Stimulated activated CD8-positive, alpha-beta memory T cell treated with anti-CD3 and anti-CD28 coated beads, Interleukin-4, amount 100 ng/mL, for 4 hours (primary cell): ENCODE results near the gene PSEN2.

ENCODE experiments used
- DNase-seq, 2 donors: peaks; one replicate each; pipeline ENCODE4 v3.0.0-alpha.2; 2020; ENCODE audit warnings: low read depth in 2 of 2, low spot score in 1 of 2

PSEN2 gene

DNA sequence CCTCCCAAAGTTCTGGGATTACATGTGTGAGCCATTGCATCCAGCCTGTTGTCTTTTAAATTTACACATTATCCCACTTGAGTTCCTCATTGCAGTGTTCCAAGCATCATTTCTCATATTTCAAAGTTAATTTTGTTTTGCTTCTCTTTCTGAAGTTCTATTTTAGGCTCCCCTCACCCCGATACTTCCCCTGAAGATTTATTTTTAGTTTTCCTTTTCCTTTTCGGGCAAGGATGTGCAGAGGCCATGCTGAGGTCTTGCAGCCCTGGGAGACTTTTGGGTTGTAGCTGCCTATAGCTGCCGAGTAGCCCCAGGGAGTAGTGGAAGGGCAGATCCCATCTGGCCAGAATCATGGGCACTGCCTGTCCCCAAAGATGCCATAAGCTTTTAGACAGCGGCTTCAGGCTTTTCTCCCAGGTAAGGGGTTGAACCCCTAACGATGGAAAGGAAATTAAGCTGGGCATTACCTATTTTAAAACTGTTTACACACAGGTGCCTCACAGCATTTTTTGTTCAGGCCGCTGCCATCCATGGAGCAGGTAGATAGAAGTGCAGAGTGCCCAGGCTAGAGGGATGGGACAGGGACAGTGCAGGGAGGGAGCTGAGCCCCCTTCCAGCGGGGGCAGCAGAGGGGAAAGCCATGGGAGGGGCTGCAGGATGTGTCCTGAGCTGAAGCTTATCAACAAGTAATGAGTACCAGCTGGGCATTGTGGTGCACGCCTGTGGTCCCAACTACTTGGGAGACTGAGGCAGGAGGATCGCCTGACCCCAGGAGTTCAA, 15.9 kb downstream of the PSEN2 start:
- no peak for DNase-seq

DNA sequence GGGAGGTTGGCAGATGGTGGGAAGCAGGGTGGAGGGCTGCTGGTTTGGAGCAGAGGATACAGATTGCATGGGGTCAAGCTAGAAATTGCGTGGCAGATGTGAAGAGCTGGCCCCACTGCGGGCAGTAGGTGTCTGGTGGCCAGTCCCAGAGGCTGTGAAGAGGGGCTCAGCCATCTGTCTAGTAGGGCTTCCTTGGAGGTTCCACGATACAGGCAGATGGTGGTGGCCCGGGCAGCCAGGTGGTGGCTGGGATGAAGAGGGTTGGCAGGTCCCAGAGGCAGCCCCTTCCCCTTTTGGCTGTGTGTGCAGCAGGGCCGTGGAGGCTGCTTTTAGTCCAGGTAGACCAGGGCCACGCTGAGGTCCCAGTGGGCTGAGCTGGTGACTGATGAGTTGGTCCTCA, 16.6 kb downstream of the PSEN2 start:
- no peak for DNase-seq

DNA sequence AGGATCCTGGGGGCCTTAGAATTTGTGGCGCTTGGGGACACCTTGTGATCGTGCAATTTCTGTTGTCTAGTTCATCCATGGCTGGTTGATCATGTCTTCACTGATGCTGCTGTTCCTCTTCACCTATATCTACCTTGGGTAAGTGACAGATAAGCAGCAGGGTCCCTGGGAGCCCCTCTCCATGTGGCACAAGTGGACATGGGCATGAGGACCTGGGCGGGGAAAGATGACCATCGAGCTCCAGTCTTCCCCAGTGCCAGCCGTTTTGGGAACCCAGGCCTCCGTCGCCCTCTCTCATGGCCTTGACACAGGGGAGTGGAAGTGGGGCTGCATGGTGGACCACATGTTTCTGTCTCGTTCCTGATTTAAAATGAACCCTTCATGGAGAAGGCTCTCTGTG, 17.6 kb downstream of the PSEN2 start:
- no peak for DNase-seq

DNA sequence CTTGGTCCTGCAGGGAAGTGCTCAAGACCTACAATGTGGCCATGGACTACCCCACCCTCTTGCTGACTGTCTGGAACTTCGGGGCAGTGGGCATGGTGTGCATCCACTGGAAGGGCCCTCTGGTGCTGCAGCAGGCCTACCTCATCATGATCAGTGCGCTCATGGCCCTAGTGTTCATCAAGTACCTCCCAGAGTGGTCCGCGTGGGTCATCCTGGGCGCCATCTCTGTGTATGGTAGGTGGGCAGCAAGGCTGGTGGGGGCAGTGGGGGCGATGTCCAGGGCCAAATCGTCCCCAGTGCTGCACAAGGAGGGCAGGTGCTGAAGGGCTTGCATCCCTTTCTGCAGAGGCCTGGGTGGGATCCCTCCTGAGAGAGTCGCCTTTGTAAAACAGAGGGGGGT, 18.4 kb downstream of the PSEN2 start:
- no peak for DNase-seq

DNA sequence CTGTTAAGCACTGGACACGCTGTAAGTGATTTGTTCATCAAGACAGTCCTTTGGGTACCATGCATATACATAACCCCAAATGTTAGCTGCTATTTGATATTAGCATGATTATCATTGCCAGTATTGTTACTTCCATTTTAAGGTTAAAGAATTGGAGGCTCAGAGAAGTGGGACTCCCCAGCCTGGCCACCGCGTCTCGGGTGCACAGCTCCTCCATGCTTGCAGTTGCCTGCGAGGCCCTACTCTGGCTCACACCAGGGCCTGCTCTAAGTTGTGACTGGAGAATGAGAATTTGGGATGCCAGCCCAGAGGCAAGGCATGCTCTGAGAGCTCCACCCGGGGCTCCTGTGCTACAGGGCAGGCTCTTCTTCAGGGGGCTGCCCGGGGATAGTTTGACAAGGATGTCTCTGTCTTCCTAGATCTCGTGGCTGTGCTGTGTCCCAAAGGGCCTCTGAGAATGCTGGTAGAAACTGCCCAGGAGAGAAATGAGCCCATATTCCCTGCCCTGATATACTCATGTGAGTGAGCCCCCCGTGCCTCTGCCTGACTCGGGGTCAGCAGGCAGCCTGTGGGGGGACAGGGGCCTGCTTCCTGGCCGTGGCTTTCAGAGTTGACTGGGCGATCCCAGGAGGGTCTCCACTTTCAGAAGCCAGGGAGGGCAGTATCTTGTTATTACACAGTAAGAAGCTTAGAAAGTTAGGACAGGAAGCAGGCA, 19.4 kb downstream of the PSEN2 start:
- DNase-seq = no peak

DNA sequence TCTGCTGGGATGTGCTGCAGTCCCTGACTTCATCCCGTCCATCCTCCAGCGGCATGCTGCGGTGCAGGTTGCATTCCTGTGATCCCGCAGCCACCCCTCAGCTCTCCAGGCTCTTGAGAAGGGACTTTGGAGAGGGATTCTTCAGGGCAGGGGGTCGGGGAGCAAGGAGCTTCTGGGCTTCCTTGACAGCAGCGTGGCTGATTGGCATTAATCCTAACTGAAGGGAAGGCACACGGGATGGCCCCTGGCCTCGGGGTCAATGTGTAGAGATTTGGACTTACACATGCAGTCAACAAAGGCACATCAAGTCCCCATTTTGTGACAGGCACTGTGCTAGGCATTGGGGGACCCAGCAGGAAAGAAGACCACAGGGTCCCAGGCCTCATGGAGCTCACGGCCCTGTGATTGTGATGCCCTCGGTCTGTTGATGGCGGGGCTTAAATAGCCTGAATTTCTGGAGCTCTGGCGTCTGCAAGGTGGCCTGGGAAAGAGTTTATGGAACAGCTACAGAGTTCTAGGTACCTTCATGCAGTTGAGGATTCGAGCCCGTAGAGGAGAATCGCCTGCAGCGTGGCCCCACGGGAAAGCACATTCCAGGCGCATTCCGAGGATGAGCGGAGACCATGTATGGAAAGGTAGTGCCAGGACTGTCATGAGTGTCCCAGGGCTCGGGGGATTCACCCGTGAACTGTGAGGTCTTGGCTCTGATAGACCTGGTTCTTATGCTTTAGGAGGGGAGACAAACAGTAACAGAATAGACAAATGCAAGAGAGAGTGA, 20.1 kb downstream of the PSEN2 start:
- no peak for DNase-seq

DNA sequence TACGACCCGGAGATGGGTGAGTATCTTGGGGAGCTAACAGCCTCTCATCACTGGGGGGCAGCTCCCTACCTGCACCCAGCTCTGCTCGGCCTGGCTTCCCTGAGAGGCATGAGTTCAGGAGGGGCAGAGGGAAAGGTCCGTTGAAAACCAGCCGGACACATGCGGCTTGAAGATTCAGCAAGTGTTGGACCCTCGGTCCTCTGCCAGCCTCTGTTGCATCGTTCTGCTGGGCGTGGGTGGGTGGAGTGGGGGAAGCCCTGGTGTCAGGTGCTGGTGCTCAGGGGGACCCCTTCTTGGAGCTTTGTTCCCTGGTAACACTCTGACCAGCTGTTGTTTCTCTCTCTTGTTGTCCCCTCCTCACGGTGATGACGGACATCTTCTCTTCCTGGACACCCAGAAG, 20.9 kb downstream of the PSEN2 start:
- DNase-seq = no peak

DNA sequence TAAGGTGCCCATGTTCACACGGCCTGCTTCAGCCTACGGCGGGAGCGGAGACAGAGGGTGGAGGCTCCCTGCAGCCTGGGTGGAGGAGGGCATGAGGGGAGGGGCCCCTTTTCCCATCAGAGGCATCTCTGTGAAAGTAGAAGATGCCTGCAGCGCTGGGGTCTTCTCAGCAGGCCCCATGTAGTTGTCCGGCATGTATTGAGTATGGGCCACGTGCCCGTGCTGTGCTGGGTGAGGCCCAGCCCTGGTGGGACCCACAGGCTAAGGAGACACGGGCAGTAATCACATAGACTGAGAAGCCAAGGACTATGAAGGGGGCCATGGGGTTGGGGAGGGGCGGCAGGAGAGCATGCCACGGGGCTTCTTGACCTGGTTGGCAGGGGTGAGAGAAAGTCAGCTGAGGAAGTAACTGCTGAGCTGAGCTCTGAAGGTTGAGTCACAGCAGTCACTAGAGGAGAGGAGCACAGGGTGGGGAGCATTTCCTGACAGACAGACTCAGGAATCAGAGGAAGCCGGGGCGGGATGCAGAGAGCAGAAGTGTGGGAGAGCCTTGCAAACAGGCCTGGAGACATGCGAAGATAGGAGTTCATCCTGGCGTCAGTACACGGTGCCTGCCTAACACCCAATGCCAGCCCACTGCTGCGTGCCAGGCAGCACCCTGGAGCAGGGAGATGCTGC, 21.6 kb downstream of the PSEN2 start:
- no peak for DNase-seq

DNA sequence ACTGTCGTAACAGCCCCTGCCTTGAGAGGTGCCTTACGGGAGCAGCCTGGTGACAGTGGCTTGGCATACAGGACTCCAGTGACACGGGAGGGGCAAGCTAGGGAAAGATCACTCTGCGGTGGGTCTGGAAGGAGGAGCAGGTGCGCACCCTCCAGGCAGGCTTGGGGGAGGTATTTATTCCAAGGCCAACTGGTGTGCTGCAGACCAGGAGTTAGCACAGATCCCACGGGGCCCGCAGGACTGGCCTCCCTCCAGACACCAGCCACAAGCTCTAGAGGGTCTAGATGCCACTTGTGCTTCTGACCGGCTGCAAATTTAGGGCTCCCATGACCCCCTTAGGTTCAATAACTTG, 22.1 kb downstream of the PSEN2 start:
- DNase-seq = no peak

DNA sequence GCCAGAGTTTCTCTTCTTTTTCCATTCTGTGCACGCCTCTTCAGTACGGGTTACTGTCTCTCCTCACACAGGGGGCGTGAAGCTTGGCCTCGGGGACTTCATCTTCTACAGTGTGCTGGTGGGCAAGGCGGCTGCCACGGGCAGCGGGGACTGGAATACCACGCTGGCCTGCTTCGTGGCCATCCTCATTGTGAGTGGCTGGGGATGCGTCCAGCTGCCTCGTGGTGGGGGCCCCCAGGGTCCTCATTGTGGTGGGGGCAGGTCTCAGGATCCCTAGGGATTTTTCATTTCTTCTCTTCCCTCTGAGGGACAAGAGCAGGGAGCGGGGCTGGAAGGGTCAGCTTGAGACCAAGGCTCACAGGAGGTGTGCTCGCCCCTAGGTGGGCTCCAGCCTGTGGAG, 23.5 kb downstream of the PSEN2 start:
- no peak for DNase-seq

DNA sequence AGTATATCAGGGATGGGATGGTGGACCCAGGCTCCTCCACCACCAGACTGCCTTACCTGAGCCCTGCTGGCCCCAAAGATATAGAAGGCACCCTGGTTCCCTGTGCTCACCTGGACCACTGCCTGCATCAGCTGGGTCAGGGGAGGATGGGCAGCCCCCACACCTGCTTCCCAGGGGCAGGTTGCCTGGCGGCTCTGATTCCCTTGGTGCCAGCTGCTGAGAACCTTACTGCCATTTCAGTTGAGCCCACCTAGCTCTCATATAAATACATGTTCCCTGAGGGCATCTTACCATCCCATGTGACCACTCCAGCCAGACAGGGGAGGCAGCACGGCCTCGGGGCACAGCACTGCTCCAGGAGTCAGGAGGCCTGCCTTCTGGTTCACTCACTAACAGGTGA, 24.4 kb downstream of the PSEN2 start:
- no peak for DNase-seq

DNA sequence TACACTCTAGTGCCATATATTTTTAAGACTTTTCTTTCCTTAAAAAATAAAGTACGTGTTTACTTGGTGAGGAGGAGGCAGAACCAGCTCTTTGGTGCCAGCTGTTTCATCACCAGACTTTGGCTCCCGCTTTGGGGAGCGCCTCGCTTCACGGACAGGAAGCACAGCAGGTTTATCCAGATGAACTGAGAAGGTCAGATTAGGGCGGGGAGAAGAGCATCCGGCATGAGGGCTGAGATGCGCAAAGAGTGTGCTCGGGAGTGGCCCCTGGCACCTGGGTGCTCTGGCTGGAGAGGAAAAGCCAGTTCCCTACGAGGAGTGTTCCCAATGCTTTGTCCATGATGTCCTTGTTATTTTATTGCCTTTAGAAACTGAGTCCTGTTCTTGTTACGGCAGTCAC, 25.2 kb downstream of the PSEN2 start:
- DNase-seq = no peak

DNA sequence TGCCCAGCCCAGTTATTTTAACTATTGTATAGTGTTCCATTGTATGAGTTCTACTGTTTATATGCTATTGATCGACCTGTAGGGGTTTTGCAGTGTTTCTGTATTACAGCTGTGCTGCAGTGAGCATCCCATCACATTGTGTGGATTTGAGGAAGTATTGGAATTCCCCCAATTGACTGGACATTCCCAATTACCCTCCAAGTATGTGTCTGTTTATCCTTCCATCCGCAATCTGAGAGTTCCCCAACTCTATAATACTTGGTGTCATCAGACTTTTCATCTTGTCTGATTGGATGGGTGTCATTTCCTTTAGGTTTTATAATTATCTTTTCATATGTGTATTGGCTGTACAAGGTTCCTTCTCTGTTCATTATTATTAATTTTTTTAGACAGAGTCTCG, 27.8 kb downstream of the PSEN2 start:
- DNase-seq = no peak

DNA sequence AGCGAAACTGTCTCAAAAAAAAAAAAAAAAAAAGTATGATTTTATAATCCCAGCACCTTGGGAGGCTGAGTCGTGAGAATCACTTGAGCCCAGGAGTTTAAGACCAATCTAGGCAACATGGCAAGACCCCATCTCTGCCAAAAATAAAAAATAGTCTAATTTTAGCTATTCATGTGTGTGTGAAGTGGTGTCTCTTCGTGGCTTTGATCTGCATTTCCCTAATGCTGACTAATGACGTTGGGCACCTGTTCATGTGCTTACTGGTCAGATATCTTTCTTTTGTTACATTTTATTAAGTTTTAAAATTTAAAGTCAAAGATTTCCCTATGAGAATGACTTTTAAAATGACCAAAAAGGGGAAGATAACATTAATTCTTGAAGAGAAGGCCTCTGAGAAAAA, 31.0 kb downstream of the PSEN2 start:
- DNase-seq = no peak

DNA sequence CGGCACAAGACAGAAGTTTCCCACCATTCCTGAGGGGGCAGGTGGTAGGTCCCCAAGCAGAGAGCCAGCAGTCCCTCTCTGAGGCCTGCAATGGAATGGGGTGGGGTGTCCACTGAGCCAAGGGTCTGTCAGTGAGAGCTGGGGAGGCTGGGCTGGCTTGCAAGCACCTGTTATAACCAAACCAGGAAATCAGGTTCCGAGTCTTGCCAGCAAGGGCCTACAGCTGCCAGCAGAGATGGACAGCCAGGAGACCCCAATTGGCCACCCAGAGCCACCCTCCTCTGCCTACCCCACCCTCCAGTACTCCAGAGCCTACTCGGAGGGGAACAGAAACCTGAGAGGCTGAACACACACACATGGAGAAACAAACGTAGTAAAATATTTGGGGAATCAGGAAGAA, 32.2 kb downstream of the PSEN2 start:
- DNase-seq = no peak

DNA sequence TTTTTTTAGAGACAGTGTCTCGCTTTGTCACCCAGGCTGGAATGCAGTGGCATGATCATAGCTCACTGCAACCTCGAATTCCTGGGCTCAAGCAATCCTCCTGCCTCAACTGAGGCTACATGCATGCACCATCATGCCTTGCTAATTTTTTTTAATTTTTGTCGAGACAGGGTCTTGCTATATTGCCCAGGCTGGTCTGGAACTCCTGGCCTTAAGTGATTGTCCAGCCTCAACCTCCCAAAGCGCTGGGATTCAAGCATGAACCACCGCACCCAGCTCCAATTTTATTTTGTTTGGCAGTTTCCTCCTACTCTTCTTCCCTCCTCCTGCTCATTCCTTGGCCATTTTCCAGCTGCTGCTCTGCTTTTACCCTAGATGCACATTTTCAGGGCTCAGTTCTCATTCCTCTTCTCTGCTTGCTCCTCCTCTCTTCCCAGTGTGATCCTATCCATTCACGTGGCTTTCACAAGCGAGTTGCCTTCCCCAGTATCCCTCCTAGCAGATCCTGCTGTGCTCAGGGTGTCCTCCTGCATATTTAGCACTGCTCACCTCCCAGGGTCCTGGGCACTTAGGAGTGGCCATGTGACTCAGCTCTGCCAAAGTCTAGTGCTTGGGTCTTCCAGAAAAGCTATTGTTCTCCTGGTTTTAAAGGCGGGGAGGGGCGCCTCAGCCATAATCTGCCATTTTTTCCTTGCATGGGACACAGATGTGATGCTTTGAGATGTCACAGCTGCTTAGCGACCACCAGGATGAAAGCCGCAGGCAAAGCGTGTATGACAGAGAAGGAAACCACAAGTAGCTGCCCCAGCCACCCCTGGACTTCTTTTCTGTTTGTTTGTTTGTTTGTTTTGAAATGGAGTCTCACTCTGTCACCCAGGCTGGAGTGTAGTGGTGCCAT, 33.7 kb downstream of the PSEN2 start:
- DNase-seq = no peak

DNA sequence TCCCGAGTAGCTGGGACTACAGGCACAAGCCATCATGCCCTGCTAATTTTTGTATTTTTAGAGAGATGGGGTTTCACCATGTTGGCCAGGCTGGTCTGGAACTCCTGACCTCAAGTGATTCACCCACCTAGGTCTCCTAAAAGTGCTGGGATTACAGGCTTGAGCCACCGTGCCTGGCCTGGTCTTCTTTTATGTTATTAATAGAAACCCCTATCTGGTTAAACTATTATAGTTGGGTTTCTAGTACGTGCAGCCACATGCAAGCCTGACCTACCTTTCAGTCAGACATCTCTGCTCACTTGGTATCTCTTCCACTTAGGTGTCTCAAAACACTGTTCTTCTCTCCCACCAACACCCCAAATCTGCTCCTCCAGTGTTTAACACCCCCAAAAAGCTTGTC, 34.4 kb downstream of the PSEN2 start:
- no peak for DNase-seq

DNA sequence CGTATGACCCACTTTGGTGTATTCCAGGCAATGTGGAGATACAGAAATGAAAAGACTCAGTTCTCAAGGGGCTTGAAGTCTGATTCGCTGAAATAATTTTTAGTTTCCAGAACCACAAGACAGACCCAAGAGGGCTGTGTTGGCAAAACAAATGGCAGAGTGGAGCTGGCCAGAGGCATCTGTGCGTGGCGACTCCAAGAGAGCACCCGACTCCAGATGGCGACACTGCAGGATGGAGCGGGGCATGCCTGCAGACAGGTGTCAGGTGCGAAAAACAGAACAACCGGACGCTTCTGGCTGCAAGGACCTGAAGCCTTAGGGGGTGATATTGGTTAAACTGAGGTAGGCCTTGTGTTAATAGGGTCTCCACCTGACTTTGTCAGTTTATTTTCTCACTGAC, 38.0 kb downstream of the PSEN2 start:
- no peak for DNase-seq

DNA sequence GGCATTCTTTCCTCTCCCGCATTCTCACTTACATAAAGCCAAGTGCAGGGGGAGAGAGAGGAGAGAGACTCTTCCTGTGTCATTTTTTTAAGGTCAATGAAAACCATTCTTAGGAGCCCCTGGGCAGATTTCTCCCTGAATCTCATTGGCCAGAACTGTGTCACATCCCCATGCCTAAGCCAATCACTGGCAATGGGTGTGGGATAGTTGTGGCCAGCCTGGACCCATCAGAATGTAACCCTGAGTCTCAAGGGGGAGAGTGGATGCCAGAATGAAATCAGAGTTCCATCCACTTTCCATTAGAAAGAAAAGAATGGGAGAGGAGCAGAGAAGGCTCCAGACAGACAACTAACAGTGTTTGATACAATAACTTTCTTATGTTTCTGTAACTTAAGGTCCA, 38.5 kb downstream of the PSEN2 start:
- DNase-seq = no peak

DNA sequence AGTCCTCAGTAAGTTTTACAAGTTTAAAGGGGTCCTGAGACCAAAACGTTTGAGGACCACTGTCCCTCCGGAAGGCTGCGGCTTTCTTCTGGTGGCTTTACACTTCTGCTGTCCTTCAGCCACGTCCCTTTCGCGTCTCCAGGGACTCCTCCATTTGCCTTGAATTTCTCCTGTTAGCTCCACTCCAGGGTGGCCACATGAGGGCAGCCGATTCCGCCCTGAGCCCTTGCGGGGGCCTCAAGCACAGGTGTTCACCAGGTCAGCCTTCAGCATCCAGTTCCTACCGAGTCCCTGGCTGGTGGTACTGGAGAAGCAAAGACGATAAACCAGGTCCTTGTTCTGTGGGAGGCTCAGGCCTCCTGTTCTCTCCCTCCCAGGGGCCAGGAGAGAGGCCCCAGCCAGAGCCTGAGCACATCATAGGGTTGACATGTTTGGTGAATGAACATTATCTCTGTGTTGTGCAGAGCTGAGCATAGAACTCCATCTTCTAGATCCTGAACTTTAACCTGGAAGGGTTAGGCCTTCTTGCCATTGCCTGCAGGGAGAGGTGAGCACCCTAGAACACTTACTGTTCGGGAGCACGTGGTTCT, 42.3 kb downstream of the PSEN2 start:
- peak; percentile 13 to 20 for DNase-seq
